Measurements from ENCODE around the gene ZNF628.
A peak's percentile ranks its signal among the peaks of the same experiment; 100 is the strongest.

The ZNF628 gene

GRCh38 chr19:55477905-55478304 lies 1.5 kb downstream of the ZNF628 start:
- Histone ChIP-seq H3K9ac (no peak overlapping the region), H3K4me2 (peak overlapping the region; percentile 70; the same call in 1 of the 2 replicates), H3K27ac (no peak overlapping the region), H3K79me2 (ENCODE audit: insufficient read depth, low read depth) (peaks cover 11% of the 10 kb centered on the region; the same call in 1 of the 2 replicates), H4K20me1 (ENCODE audit: insufficient read depth) (no peaks in the 10 kb centered on the region), H2AFZ (ENCODE audit: low read depth) (no peak overlapping the region), H3K36me3 (ENCODE audit: insufficient read depth) (no peaks in the 10 kb centered on the region), H3K27me3 (ENCODE audit: insufficient read depth, low read depth) (no peaks in the 10 kb centered on the region), H3K4me3 (IDR thresholded peaks at IDR 0.05; ENCODE audit: insufficient read depth, low read depth, low read length) (no peak overlapping the region), H3K4me1 (ENCODE audit: low read depth, poor library complexity, severe bottlenecking) (peaks cover 21% of the 10 kb centered on the region)
- TF ChIP-seq CTCF (conservative IDR thresholded peaks at IDR 0.05; ENCODE audit: low read depth, low read length): no peak

DNA sequence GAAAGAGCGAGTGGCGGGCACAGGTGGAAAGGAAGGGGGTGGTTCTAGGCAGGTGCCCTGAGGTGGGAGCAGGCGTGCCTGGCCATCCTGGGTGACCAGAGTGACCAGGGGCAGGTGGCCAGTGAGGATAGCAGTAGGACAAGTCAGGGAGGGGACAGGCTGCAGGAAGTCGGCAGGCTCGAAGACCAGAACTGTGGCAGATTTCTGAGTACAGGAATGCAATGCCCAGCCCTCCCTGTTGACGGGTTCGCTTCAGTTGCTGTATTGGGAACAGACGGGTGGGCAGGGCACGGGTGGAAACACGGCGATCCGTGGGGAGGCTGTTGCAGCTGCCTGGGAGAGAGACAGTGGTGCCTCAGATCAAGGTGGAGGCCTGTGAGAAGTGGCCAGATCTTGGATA lies 1.9 kb downstream of the ZNF628 start:
- Histone ChIP-seq H3K4me2 (no peak overlapping the region), H3K9ac (no peak overlapping the region), H3K27me3 (ENCODE audit: insufficient read depth, low read depth) (no peaks in the 10 kb centered on the region), H4K20me1 (ENCODE audit: insufficient read depth) (no peaks in the 10 kb centered on the region), H3K27ac (no peak overlapping the region), H3K36me3 (ENCODE audit: insufficient read depth) (no peaks in the 10 kb centered on the region), H3K4me3 (IDR thresholded peaks at IDR 0.05; ENCODE audit: insufficient read depth, low read depth, low read length) (no peak overlapping the region), H3K79me2 (ENCODE audit: insufficient read depth, low read depth) (peaks cover 11% of the 10 kb centered on the region; the same call in 1 of the 2 replicates), H2AFZ (ENCODE audit: low read depth) (no peak overlapping the region), H3K4me1 (ENCODE audit: low read depth, poor library complexity, severe bottlenecking) (peaks cover 21% of the 10 kb centered on the region)
- no peak for TF ChIP-seq CTCF (conservative IDR thresholded peaks at IDR 0.05; ENCODE audit: low read depth, low read length)

GRCh38 chr19:55479045-55479444 lies 2.6 kb downstream of the ZNF628 start:
- Histone ChIP-seq H3K27me3 (ENCODE audit: insufficient read depth, low read depth) (no peaks in the 10 kb centered on the region), H3K27ac (no peak overlapping the region), H3K79me2 (ENCODE audit: insufficient read depth, low read depth) (peaks cover 11% of the 10 kb centered on the region; the same call in 1 of the 2 replicates), H3K4me1 (ENCODE audit: low read depth, poor library complexity, severe bottlenecking) (peaks cover 21% of the 10 kb centered on the region), H3K4me2 (no peak overlapping the region), H3K4me3 (IDR thresholded peaks at IDR 0.05; ENCODE audit: insufficient read depth, low read depth, low read length) (no peak overlapping the region), H3K36me3 (ENCODE audit: insufficient read depth) (no peaks in the 10 kb centered on the region), H2AFZ (ENCODE audit: low read depth) (no peak overlapping the region), H3K9ac (no peak overlapping the region), H4K20me1 (ENCODE audit: insufficient read depth) (no peaks in the 10 kb centered on the region)
- TF ChIP-seq CTCF (conservative IDR thresholded peaks at IDR 0.05; ENCODE audit: low read depth, low read length): no peak

DNA sequence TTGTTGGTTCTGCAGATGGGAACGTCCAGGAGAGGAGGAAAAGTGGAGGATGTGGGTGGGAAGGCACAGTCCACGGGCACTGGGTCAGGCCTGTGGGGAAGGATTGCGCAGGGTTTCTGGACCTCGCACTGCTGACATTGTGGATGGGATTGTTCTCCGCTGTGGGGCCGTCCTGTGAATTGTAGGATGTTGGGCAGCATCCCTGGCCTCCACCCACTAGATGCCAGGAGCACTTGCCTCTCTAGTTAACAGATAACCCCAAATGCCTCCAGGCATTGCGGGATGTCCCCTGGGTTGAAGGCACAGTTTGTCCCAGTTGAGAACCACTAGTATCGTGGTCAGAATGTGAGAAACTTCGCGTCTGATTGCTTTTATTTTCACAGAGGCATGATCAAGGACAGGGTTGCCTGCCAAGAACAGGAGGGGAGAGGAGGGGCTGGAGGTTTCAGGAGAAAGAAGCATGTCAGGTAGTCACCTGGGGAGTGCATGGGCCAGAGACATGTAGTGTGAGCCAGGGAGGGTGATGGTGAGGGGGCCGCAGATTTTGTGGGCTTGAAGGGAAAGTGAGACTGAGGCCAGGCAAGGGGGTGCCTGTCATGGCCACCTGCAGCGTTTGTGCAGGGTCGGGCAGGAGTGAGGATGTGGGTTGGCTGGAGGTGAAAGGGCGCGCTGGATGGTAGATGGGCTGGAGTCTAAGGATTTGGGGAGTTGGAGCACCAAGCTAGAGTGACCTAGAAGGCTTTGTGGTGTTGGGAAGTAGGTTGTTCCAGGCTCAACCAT lies 3.2 kb downstream of the ZNF628 start:
- Histone ChIP-seq H3K4me2 (no peak overlapping the region), H2AFZ (ENCODE audit: low read depth) (no peak overlapping the region), H3K27ac (no peak overlapping the region), H3K4me1 (ENCODE audit: low read depth, poor library complexity, severe bottlenecking) (peaks cover 21% of the 10 kb centered on the region), H3K4me3 (IDR thresholded peaks at IDR 0.05; ENCODE audit: insufficient read depth, low read depth, low read length) (no peak overlapping the region), H3K36me3 (ENCODE audit: insufficient read depth) (no peaks in the 10 kb centered on the region), H3K27me3 (ENCODE audit: insufficient read depth, low read depth) (no peaks in the 10 kb centered on the region), H3K79me2 (ENCODE audit: insufficient read depth, low read depth) (peaks cover 11% of the 10 kb centered on the region; the same call in 1 of the 2 replicates), H3K9ac (no peak overlapping the region), H4K20me1 (ENCODE audit: insufficient read depth) (no peaks in the 10 kb centered on the region)
- TF ChIP-seq CTCF (conservative IDR thresholded peaks at IDR 0.05; ENCODE audit: low read depth, low read length): no peak
